BLaER1 treated with 17β-estradiol and CSF1 and Interleukin-3, amounts not matched to agents 10 nM and 100 nM (cell line): ENCODE results near the gene ZNF625.

Source experiments
- H3K27ac ChIP-seq, 11 experiments: shearing (Covaris generic); formaldehyde crosslinking; 2 replicates each; pipeline ENCODE4 v1.8.1; 2022
- H3K27me3 ChIP-seq, 11 experiments: shearing (Covaris generic); formaldehyde crosslinking; 2 replicates each; pipeline ENCODE4 v1.8.1; 2022
- H3K36me3 ChIP-seq, 11 experiments: shearing (Covaris generic); formaldehyde crosslinking; 2 replicates each; pipeline ENCODE4 v1.8.1; 2022
- H3K4me1 ChIP-seq, 10 experiments: shearing (Covaris generic); formaldehyde crosslinking; 2 replicates each; pipeline ENCODE4 v1.8.1; 2022
- H3K4me2 ChIP-seq, 11 experiments: shearing (Covaris generic); formaldehyde crosslinking; 2 replicates each; pipeline ENCODE4 v1.8.1; 2022
- H3K4me3 ChIP-seq, 10 experiments: shearing (Covaris generic); formaldehyde crosslinking; 2 replicates each; pipeline ENCODE4 v1.8.1; 2022
- H3K9ac ChIP-seq, 11 experiments: shearing (Covaris generic); formaldehyde crosslinking; 2 replicates each; pipeline ENCODE4 v1.8.1; 2022
- H3K9me3 ChIP-seq, 11 experiments: shearing (Covaris generic); formaldehyde crosslinking; replicated peaks in 1 of 11; 2 replicates each; pipeline ENCODE4 v1.8.1; 2022
- H4K20me1 ChIP-seq, 11 experiments: shearing (Covaris generic); formaldehyde crosslinking; 2 replicates each; pipeline ENCODE4 v1.8.1; 2022
- Cebpa-rat ChIP-seq, 11 experiments: shearing (Covaris generic); IDR thresholded peaks; 2 replicates each; pipeline ENCODE4 v1.8.1; 2022

The ZNF625 gene

GRCh38 chr19:12166626-12167025 is 10.1 kb upstream of the ZNF625 start:
- Histone ChIP-seq H3K4me2 (peak overlapping the region in 4 of 11 experiments; percentile 13 to 37 (median 28); a peak in 6 of 22 replicates), H3K27me3 (no peaks in the 10 kb centered on the region), H4K20me1 (peaks cover 0 to 51% (median 22%) of the 10 kb centered on the region in 11 experiments; a peak in 14 of 22 replicates), H3K27ac (no peak overlapping the region), H3K4me1 (peaks cover 20 to 40% (median 27%) of the 10 kb centered on the region in 10 experiments), H3K9ac (peak overlapping the region in 1 of 11 experiments; percentile 15; a peak in 1 of 22 replicates), H3K9me3 (peaks cover 36 to 71% (median 43%) of the 10 kb centered on the region in 11 experiments), H3K36me3 (peaks cover 53 to 75% (median 66%) of the 10 kb centered on the region in 11 experiments), H3K4me3 (no peak overlapping the region)
- TF ChIP-seq Cebpa-rat (IDR thresholded peaks at IDR 0.05), result no peak

- H3K4me3 ChIP-seq, result peak overlapping the region; percentile 82 to 99 (median 91)
- H4K20me1 ChIP-seq, result peaks cover 0 to 48% (median 22%) of the 10 kb centered on the region in 11 experiments; a peak in 14 of 22 replicates
- peaks cover 25 to 47% (median 38%) of the 10 kb centered on the region in 11 experiments for H3K36me3 ChIP-seq
- H3K9me3 ChIP-seq, result peaks cover 8 to 53% (median 16%) of the 10 kb centered on the region in 11 experiments
- peaks cover 20 to 40% (median 27%) of the 10 kb centered on the region in 10 experiments for H3K4me1 ChIP-seq
- H3K4me2 ChIP-seq, result peak overlapping the region; percentile 85 to 96 (median 91)
- H3K9ac ChIP-seq, result peak overlapping the region; percentile 93 to 99 (median 97)
- H3K27me3 ChIP-seq, result no peaks in the 10 kb centered on the region
- peak overlapping the region; percentile 94 to 98 (median 96) for H3K27ac ChIP-seq
- no peak for TF ChIP-seq Cebpa-rat (IDR thresholded peaks at IDR 0.05)
Observed at GRCh38 chr19:12163826-12164225, 7.3 kb upstream of the ZNF625 start.

GRCh38 chr19:12162882-12163806 is 6.6 kb upstream of the ZNF625 start, which contains the start of gene ZNF136:
TSS of gene ZNF136 (plus strand) at chr19:12163096. CDS start at chr19:12163204, 108 bp downstream.
- Histone ChIP-seq H3K36me3 (peaks cover 18 to 40% (median 31%) of the 10 kb centered on the region in 11 experiments), H3K9me3 (peaks cover under 1 to 46% (median 9%) of the 10 kb centered on the region in 11 experiments; a peak in 20 of 22 replicates), H3K9ac (peak within 1 kb of the TSS; percentile 93 to 99 (median 97)), H3K27me3 (no peaks in the 10 kb centered on the region), H3K4me2 (peak within 1 kb of the TSS; percentile 85 to 96 (median 91)), H3K4me3 (peak within 1 kb of the TSS; percentile 82 to 99 (median 91)), H3K27ac (peak within 1 kb of the TSS; percentile 94 to 98 (median 96)), H4K20me1 (peaks cover 0 to 41% (median 22%) of the 10 kb centered on the region in 11 experiments; a peak in 14 of 22 replicates), H3K4me1 (peaks cover 20 to 40% (median 27%) of the 10 kb centered on the region in 10 experiments)
- no peak for TF ChIP-seq Cebpa-rat (IDR thresholded peaks at IDR 0.05)

GRCh38 chr19:12162513-12162881 is 6.0 kb upstream of the ZNF625 start:
- Histone ChIP-seq H3K36me3 (peaks cover 14 to 33% (median 24%) of the 10 kb centered on the region in 11 experiments; a peak in 21 of 22 replicates), H3K27me3 (peaks cover 0 to 3% (median 0%) of the 10 kb centered on the region in 11 experiments; a peak in 6 of 22 replicates), H4K20me1 (peaks cover 0 to 38% (median 22%) of the 10 kb centered on the region in 11 experiments; a peak in 14 of 22 replicates), H3K9me3 (peaks cover 0 to 46% (median 5%) of the 10 kb centered on the region in 11 experiments; a peak in 15 of 22 replicates), H3K4me2 (peak overlapping the region; percentile 74 to 96 (median 88)), H3K4me1 (peaks cover 20 to 40% (median 27%) of the 10 kb centered on the region in 10 experiments), H3K27ac (peak overlapping the region in 9 of 11 experiments; percentile 94 to 98 (median 96); a peak in 14 of 22 replicates), H3K4me3 (peak overlapping the region; percentile 82 to 99 (median 91)), H3K9ac (peak overlapping the region; percentile 93 to 99 (median 97); a peak in 21 of 22 replicates)
- no peak for TF ChIP-seq Cebpa-rat (IDR thresholded peaks at IDR 0.05)

GRCh38 chr19:12159773-12160414 is 3.4 kb upstream of the ZNF625 start:
- Histone ChIP-seq H3K27me3 (peaks cover 21 to 29% (median 25%) of the 10 kb centered on the region in 11 experiments), H3K4me3 (no peak overlapping the region), H4K20me1 (peaks cover 0 to 16% (median 6%) of the 10 kb centered on the region in 11 experiments; a peak in 11 of 22 replicates), H3K27ac (no peak overlapping the region), H3K4me2 (no peak overlapping the region), H3K9me3 (peaks cover 17 to 48% (median 27%) of the 10 kb centered on the region in 11 experiments), H3K4me1 (peaks cover 11 to 27% (median 18%) of the 10 kb centered on the region in 10 experiments), H3K9ac (no peak overlapping the region), H3K36me3 (peaks cover 3 to 9% (median 5%) of the 10 kb centered on the region in 11 experiments; a peak in 19 of 22 replicates)
- TF ChIP-seq Cebpa-rat (IDR thresholded peaks at IDR 0.05), result no peak

GRCh38 chr19:12155324-12155860 is 1.1 kb downstream of the ZNF625 start:
- H3K4me1 ChIP-seq, result peaks cover 0 to 9% (median 0%) of the 10 kb centered on the region in 10 experiments; a peak in 3 of 20 replicates
- peaks cover 0 to 16% (median 7%) of the 10 kb centered on the region in 11 experiments; a peak in 8 of 22 replicates for H3K36me3 ChIP-seq
- peak overlapping the region; percentile 66 to 80 (median 74) for H3K4me3 ChIP-seq
- H3K9ac ChIP-seq, result peak overlapping the region; percentile 71 to 83 (median 81)
- peaks cover 22 to 50% (median 30%) of the 10 kb centered on the region in 11 experiments for H3K9me3 ChIP-seq
- no peak for TF ChIP-seq Cebpa-rat (IDR thresholded peaks at IDR 0.05)
- H3K27ac ChIP-seq, result peak overlapping the region in 4 of 11 experiments; percentile 45 to 74 (median 70); a peak in 5 of 22 replicates
- no peaks in the 10 kb centered on the region for H4K20me1 ChIP-seq
- peak overlapping the region; percentile 60 to 87 (median 75) for H3K4me2 ChIP-seq
- peaks cover 21 to 36% (median 32%) of the 10 kb centered on the region in 11 experiments for H3K27me3 ChIP-seq

GRCh38 chr19:12145348-12145747 is 11.2 kb downstream of the ZNF625 start:
- Histone ChIP-seq H3K4me2 (no peak overlapping the region), H3K4me1 (peaks cover 10 to 13% (median 12%) of the 10 kb centered on the region in 10 experiments; a peak in 19 of 20 replicates), H3K9ac (no peak overlapping the region), H3K36me3 (peaks cover 38 to 63% (median 43%) of the 10 kb centered on the region in 11 experiments), H3K4me3 (no peak overlapping the region), H3K27ac (no peak overlapping the region), H3K27me3 (no peaks in the 10 kb centered on the region), H3K9me3 (peaks cover 29 to 61% (median 52%) of the 10 kb centered on the region in 11 experiments), H4K20me1 (peaks cover 0 to 7% (median 6%) of the 10 kb centered on the region in 11 experiments; a peak in 9 of 22 replicates)
- TF ChIP-seq Cebpa-rat (IDR thresholded peaks at IDR 0.05), result no peak

GRCh38 chr19:12141405-12141736 is 15.2 kb downstream of the ZNF625 start:
- Histone ChIP-seq H3K27ac (no peak overlapping the region), H3K27me3 (no peaks in the 10 kb centered on the region), H3K4me2 (peak overlapping the region; percentile 88 to 100 (median 97); a peak in 21 of 22 replicates), H3K9me3 (peaks cover 21 to 38% (median 27%) of the 10 kb centered on the region in 11 experiments), H3K4me1 (peaks cover 22 to 38% (median 33%) of the 10 kb centered on the region in 10 experiments), H4K20me1 (peaks cover 0 to 22% (median 6%) of the 10 kb centered on the region in 11 experiments; a peak in 9 of 22 replicates), H3K9ac (0 out of 22 replicates have a peak overlapping the region, but pooled peaks of 1 of the 11 experiments have one; percentile 0), H3K4me3 (no peak overlapping the region), H3K36me3 (peaks cover 24 to 46% (median 31%) of the 10 kb centered on the region in 11 experiments)
- no peak for TF ChIP-seq Cebpa-rat (IDR thresholded peaks at IDR 0.05)
